BLaER1 treated with 17β-estradiol and CSF1 and Interleukin-3, amounts not matched to agents 10 nM and 100 nM (cell line): ENCODE results near the gene ITGB2.

Experiments used
- H3K27ac ChIP-seq, 11 experiments: shearing (Covaris generic); formaldehyde crosslinking; 2 replicates each; pipeline ENCODE4 v1.8.1; 2022
- H3K27me3 ChIP-seq, 11 experiments: shearing (Covaris generic); formaldehyde crosslinking; 2 replicates each; pipeline ENCODE4 v1.8.1; 2022
- H3K36me3 ChIP-seq, 11 experiments: shearing (Covaris generic); formaldehyde crosslinking; 2 replicates each; pipeline ENCODE4 v1.8.1; 2022
- H3K4me1 ChIP-seq, 10 experiments: shearing (Covaris generic); formaldehyde crosslinking; 2 replicates each; pipeline ENCODE4 v1.8.1; 2022
- H3K4me2 ChIP-seq, 11 experiments: shearing (Covaris generic); formaldehyde crosslinking; 2 replicates each; pipeline ENCODE4 v1.8.1; 2022
- H3K4me3 ChIP-seq, 10 experiments: shearing (Covaris generic); formaldehyde crosslinking; 2 replicates each; pipeline ENCODE4 v1.8.1; 2022
- H3K9ac ChIP-seq, 11 experiments: shearing (Covaris generic); formaldehyde crosslinking; 2 replicates each; pipeline ENCODE4 v1.8.1; 2022
- H3K9me3 ChIP-seq, 11 experiments: shearing (Covaris generic); formaldehyde crosslinking; replicated peaks in 1 of 11; 2 replicates each; pipeline ENCODE4 v1.8.1; 2022
- H4K20me1 ChIP-seq, 11 experiments: shearing (Covaris generic); formaldehyde crosslinking; 2 replicates each; pipeline ENCODE4 v1.8.1; 2022
- Cebpa-rat ChIP-seq, 11 experiments: shearing (Covaris generic); IDR thresholded peaks; 2 replicates each; pipeline ENCODE4 v1.8.1; 2022

ITGB2 gene

GRCh38 chr21:44855572-44855971, 65.1 kb downstream of the ITGB2 start:
- Histone ChIP-seq H3K27ac (peak overlapping the region in 10 of 11 experiments; percentile 33 to 88 (median 77); a peak in 20 of 22 replicates), H4K20me1 (peaks cover 87 to 100% (median 99%) of the 10 kb centered on the region in 11 experiments), H3K4me2 (peak overlapping the region; percentile 80 to 98 (median 92)), H3K9ac (peak overlapping the region in 10 of 11 experiments; percentile 26 to 77 (median 64); a peak in 19 of 22 replicates), H3K9me3 (no peaks in the 10 kb centered on the region), H3K36me3 (peaks cover 57 to 98% (median 85%) of the 10 kb centered on the region in 11 experiments), H3K4me3 (peak overlapping the region in 8 of 10 experiments; percentile 8 to 42 (median 28); a peak in 12 of 20 replicates), H3K4me1 (peaks cover 52 to 91% (median 88%) of the 10 kb centered on the region in 10 experiments), H3K27me3 (0 out of 22 replicates have a peak, but pooled peaks cover 0 to 4% (median 0%) of the 10 kb centered on the region in 11 experiments)
- no peak for TF ChIP-seq Cebpa-rat (IDR thresholded peaks at IDR 0.05)

- peaks cover 59 to 98% (median 85%) of the 10 kb centered on the region in 11 experiments for H3K36me3 ChIP-seq
- H3K4me1 ChIP-seq = peaks cover 59 to 98% (median 95%) of the 10 kb centered on the region in 10 experiments
- 0 out of 22 replicates have a peak, but pooled peaks cover 0 to 4% (median 0%) of the 10 kb centered on the region in 11 experiments for H3K27me3 ChIP-seq
Observed at GRCh38 chr21:44854664-44855446, 65.8 kb downstream of the ITGB2 start.

GRCh38 chr21:44854391-44854663, 66.4 kb downstream of the ITGB2 start:
- TF ChIP-seq Cebpa-rat (IDR thresholded peaks at IDR 0.05) = no peak
- peaks cover 59 to 98% (median 85%) of the 10 kb centered on the region in 11 experiments for H3K36me3 ChIP-seq

More at GRCh38 chr21:44854664-44855446, 65.8 kb downstream of the ITGB2 start:
- Histone ChIP-seq H3K27ac (peak overlapping the region in 10 of 11 experiments; percentile 33 to 88 (median 77); a peak in 20 of 22 replicates), H3K4me3 (peak overlapping the region in 8 of 10 experiments; percentile 8 to 52 (median 26); a peak in 12 of 20 replicates), H3K4me2 (peak overlapping the region; percentile 80 to 98 (median 92)), H3K9ac (peak overlapping the region; percentile 9 to 77 (median 64); a peak in 19 of 22 replicates), H3K9me3 (no peaks in the 10 kb centered on the region), H4K20me1 (peaks cover 87 to 100% (median 99%) of the 10 kb centered on the region in 11 experiments)
- peak in 2 of 11 experiments; percentile 40 to 78; a peak in 4 of 22 replicates for TF ChIP-seq Cebpa-rat (IDR thresholded peaks at IDR 0.05)

GRCh38 chr21:44853601-44854390, 66.9 kb downstream of the ITGB2 start:
- peaks cover 59 to 98% (median 85%) of the 10 kb centered on the region in 11 experiments for H3K36me3 ChIP-seq

More at GRCh38 chr21:44854391-44854663, 66.4 kb downstream of the ITGB2 start:
- Histone ChIP-seq H3K27me3 (0 out of 22 replicates have a peak, but pooled peaks cover 0 to 4% (median 0%) of the 10 kb centered on the region in 11 experiments), H3K9me3 (no peaks in the 10 kb centered on the region), H3K4me2 (peak overlapping the region; percentile 80 to 98 (median 92)), H3K9ac (peak overlapping the region; percentile 9 to 77 (median 64); a peak in 18 of 22 replicates), H4K20me1 (peaks cover 82 to 100% (median 97%) of the 10 kb centered on the region in 11 experiments), H3K27ac (peak overlapping the region in 10 of 11 experiments; percentile 31 to 88 (median 77); a peak in 20 of 22 replicates), H3K4me1 (peaks cover 65 to 100% (median 99%) of the 10 kb centered on the region in 10 experiments), H3K4me3 (peak overlapping the region in 7 of 10 experiments; percentile 2 to 52 (median 15); a peak in 10 of 20 replicates)

GRCh38 chr21:44850905-44851657, 69.6 kb downstream of the ITGB2 start:
- Histone ChIP-seq H3K9me3 (no peaks in the 10 kb centered on the region), H3K4me2 (peak overlapping the region; percentile 28 to 97 (median 72); a peak in 18 of 22 replicates), H3K36me3 (peaks cover 53 to 85% (median 71%) of the 10 kb centered on the region in 11 experiments), H3K9ac (0 out of 22 replicates have a peak overlapping the region, but pooled peaks of 1 of the 11 experiments have one; percentile 38), H3K4me1 (peaks cover 82 to 99% (median 96%) of the 10 kb centered on the region in 10 experiments), H3K27ac (no peak overlapping the region), H3K4me3 (no peak overlapping the region), H4K20me1 (peaks cover 49 to 97% (median 80%) of the 10 kb centered on the region in 11 experiments), H3K27me3 (no peaks in the 10 kb centered on the region)
- TF ChIP-seq Cebpa-rat (IDR thresholded peaks at IDR 0.05) = no peak

More at GRCh38 chr21:44853601-44854390, 66.9 kb downstream of the ITGB2 start:
- H3K4me3 ChIP-seq = peak overlapping the region in 7 of 10 experiments; percentile 2 to 52 (median 15); a peak in 10 of 20 replicates
- peaks cover 70 to 99% (median 98%) of the 10 kb centered on the region in 10 experiments for H3K4me1 ChIP-seq
- peak overlapping the region; percentile 9 to 77 (median 64); a peak in 18 of 22 replicates for H3K9ac ChIP-seq
- peak overlapping the region; percentile 80 to 98 (median 92) for H3K4me2 ChIP-seq
- no peaks in the 10 kb centered on the region for H3K9me3 ChIP-seq
- H4K20me1 ChIP-seq = peaks cover 76 to 100% (median 96%) of the 10 kb centered on the region in 11 experiments
- H3K27ac ChIP-seq = peak overlapping the region in 10 of 11 experiments; percentile 31 to 88 (median 77); a peak in 20 of 22 replicates
- 0 out of 22 replicates have a peak, but pooled peaks cover 0 to 4% (median 0%) of the 10 kb centered on the region in 11 experiments for H3K27me3 ChIP-seq
- TF ChIP-seq Cebpa-rat (IDR thresholded peaks at IDR 0.05) = no peak

GRCh38 chr21:44850208-44850800, 70.4 kb downstream of the ITGB2 start:
- Histone ChIP-seq H4K20me1 (peaks cover 42 to 89% (median 73%) of the 10 kb centered on the region in 11 experiments), H3K36me3 (peaks cover 53 to 78% (median 65%) of the 10 kb centered on the region in 11 experiments), H3K4me2 (peak overlapping the region; percentile 28 to 97 (median 72)), H3K9me3 (no peaks in the 10 kb centered on the region), H3K4me1 (peaks cover 82 to 99% (median 96%) of the 10 kb centered on the region in 10 experiments), H3K27ac (peak overlapping the region in 5 of 11 experiments; percentile 1 to 49 (median 29); a peak in 6 of 22 replicates), H3K9ac (peak overlapping the region in 6 of 11 experiments; percentile 9 to 63 (median 36); a peak in 6 of 22 replicates), H3K4me3 (no peak overlapping the region), H3K27me3 (no peaks in the 10 kb centered on the region)
- TF ChIP-seq Cebpa-rat (IDR thresholded peaks at IDR 0.05) = no peak

GRCh38 chr21:44849616-44850130, 71.0 kb downstream of the ITGB2 start:
- TF ChIP-seq Cebpa-rat (IDR thresholded peaks at IDR 0.05) = 0 out of 22 replicates have a peak, but pooled peaks of 1 of the 11 experiments have one; percentile 19
- Histone ChIP-seq H3K27ac (peak overlapping the region in 3 of 11 experiments; percentile 1 to 38 (median 6); a peak in 4 of 22 replicates), H3K4me3 (no peak overlapping the region), H3K4me2 (peak overlapping the region; percentile 28 to 97 (median 72); a peak in 21 of 22 replicates), H3K27me3 (no peaks in the 10 kb centered on the region), H3K4me1 (peaks cover 78 to 99% (median 95%) of the 10 kb centered on the region in 10 experiments), H3K9me3 (no peaks in the 10 kb centered on the region), H4K20me1 (peaks cover 40 to 83% (median 66%) of the 10 kb centered on the region in 11 experiments), H3K9ac (peak overlapping the region in 4 of 11 experiments; percentile 15 to 63 (median 42); a peak in 4 of 22 replicates), H3K36me3 (peaks cover 53 to 72% (median 65%) of the 10 kb centered on the region in 11 experiments)
